ENCODE measurements around the gene ANKFN1. TPM values are rescaled to one million over a fixed set of nuclear protein-coding genes. Genes with fewer than 3 reads are reported as not detected.

ANKFN1 gene
- total RNA-seq, 1 experiment from 2014 or later, result not detected

GRCh38 chr17:56373981-56374833 lies 220.9 kb downstream of the ANKFN1 start:
- Histone ChIP-seq H3K56ac (ENCODE audit: insufficient read length, low read depth, low read length) (no peak overlapping the region), H2AK5ac (ENCODE audit: insufficient read length, low read length) (no peak overlapping the region), H4K5ac (ENCODE audit: insufficient read length, low read depth, low read length) (no peak overlapping the region), H3K79me2 (ENCODE audit: insufficient read depth, low read length) (no peaks in the 10 kb centered on the region), H3K18ac (ENCODE audit: insufficient read length, low read depth, low read length) (no peak overlapping the region), H3K9ac (ENCODE audit: extremely low read depth, insufficient read length, low read length) (no peak overlapping the region), H2BK20ac (ENCODE audit: low read depth, low read length, poor library complexity, severe bottlenecking) (no peak overlapping the region), H3K23me2 (ENCODE audit: insufficient read length, low read depth, low read length, poor library complexity, severe bottlenecking) (no peaks in the 10 kb centered on the region), H2BK5ac (ENCODE audit: insufficient read length, low read length) (no peak overlapping the region), H2AFZ (ENCODE audit: low read length) (no peak overlapping the region), H3T11ph (ENCODE audit: low read length) (no peak overlapping the region), H3K27ac (ENCODE audit: insufficient read length, low read depth, low read length) (no peak overlapping the region), H3K9me3 (ENCODE audit: control insufficient read depth, low read depth, low read length) (no peaks in the 10 kb centered on the region), H2BK15ac (ENCODE audit: low read depth, low read length) (no peak overlapping the region), H2BK12ac (ENCODE audit: insufficient read length, low read depth, low read length) (no peak overlapping the region), H4K8ac (replicated peaks; ENCODE audit: insufficient read length, low read depth, low read length) (no peak overlapping the region), H3K79me1 (ENCODE audit: insufficient read depth, low read depth, low read length, poor library complexity, severe bottlenecking) (no peaks in the 10 kb centered on the region), H4K91ac (ENCODE audit: insufficient read length, low read depth, low read length) (no peak overlapping the region), H2BK120ac (ENCODE audit: low read depth, low read length, poor library complexity, severe bottlenecking) (no peak overlapping the region), H3K23ac (ENCODE audit: insufficient read length, low read depth, low read length) (no peak overlapping the region), H3K4ac (ENCODE audit: low read depth, low read length) (no peak overlapping the region), H3K4me2 (ENCODE audit: insufficient read depth, insufficient read length, low read length) (no peak overlapping the region), H3K27me3 (ENCODE audit: insufficient read depth, low read length) (no peaks in the 10 kb centered on the region), H3K4me1 (ENCODE audit: insufficient read depth, low read length) (no peaks in the 10 kb centered on the region), H4K20me1 (ENCODE audit: control insufficient read depth, insufficient read depth, insufficient read length) (no peaks in the 10 kb centered on the region), H3K14ac (ENCODE audit: insufficient read depth, low read length) (no peak overlapping the region)
- Mint-ChIP-seq H3K4me3 (no peak overlapping the region), H3K27ac (no peak overlapping the region), H3K36me3 (ENCODE audit: insufficient read depth in 1 of 3, low read depth in 3 of 3) (no peaks in the 10 kb centered on the region), H3K9me3 (peaks cover 0 to 3% of the 10 kb centered on the region in 2 experiments; a peak in 1 of 5 replicates), H3K27me3 (ENCODE audit: low read depth) (no peaks in the 10 kb centered on the region; the same call in 1 of the 2 replicates), H3K4me1 (peaks cover 2 to 9% of the 10 kb centered on the region in 2 experiments; a peak in 3 of 4 replicates)
- TF ChIP-seq, protein P1, sequence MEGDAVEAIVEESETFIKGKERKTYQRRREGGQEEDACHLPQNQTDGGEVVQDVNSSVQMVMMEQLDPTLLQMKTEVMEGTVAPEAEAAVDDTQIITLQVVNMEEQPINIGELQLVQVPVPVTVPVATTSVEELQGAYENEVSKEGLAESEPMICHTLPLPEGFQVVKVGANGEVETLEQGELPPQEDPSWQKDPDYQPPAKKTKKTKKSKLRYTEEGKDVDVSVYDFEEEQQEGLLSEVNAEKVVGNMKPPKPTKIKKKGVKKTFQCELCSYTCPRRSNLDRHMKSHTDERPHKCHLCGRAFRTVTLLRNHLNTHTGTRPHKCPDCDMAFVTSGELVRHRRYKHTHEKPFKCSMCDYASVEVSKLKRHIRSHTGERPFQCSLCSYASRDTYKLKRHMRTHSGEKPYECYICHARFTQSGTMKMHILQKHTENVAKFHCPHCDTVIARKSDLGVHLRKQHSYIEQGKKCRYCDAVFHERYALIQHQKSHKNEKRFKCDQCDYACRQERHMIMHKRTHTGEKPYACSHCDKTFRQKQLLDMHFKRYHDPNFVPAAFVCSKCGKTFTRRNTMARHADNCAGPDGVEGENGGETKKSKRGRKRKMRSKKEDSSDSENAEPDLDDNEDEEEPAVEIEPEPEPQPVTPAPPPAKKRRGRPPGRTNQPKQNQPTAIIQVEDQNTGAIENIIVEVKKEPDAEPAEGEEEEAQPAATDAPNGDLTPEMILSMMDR (conservative IDR thresholded peaks at IDR 0.05), result peak; percentile 30; the same call in 1 of the 3 replicates
- WGBS (ENCODE audit: extremely low coverage, insufficient read length, low lambda C conversion rate), result no CpG with 5 or more reads among the region's 9 CpGs
- no peak for DNase-seq
